ENCODE measurements around the gene BCL3. TPM values are rescaled to one million over a fixed set of nuclear protein-coding genes. Genes with fewer than 3 reads are reported as not detected.

BCL3 gene
- total RNA-seq, 1 experiment from 2014 or later, result 37.9 TPM

- TF ChIP-seq MAX (IDR thresholded peaks at IDR 0.05), result no peak
- TF ChIP-seq ZBTB33 (IDR thresholded peaks at IDR 0.05; ENCODE audit: extremely low read depth, insufficient replicate concordance, low read length), result no peak
- no peak for TF ChIP-seq SP1 (IDR thresholded peaks at IDR 0.05; ENCODE audit: low read depth)
These were observed 47.3 kb upstream of the BCL3 start (continued) for GRCh38 chr19:44701228-44701627.

DNA sequence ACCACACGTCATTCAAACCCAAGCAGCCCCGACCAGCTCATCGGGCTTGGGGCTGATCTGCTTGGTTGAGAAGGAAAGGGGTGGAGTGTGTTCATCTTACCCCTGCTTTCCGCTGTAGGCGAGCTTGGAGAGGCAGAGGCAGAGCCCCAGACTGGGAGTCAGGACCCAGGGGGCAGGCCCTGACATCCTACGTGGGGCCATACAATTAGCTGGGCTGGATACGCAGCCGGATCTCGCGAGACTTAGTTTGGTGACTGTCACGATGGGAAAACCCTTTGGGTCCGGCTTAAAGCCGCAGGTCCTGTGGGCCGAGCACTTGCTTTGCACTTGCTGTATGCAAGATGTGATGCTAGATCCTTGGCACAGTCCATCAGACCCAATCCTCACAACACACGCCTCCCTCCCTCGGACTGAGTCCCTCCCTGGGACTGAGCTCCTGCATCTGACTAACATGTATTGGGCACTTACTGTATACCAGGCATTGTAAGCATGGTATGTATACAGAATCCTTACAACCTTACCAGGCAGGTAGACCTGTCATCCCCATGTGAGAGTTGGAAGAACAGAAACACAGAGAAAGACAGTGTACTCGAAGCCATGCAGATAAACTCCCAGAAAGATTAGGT lies 45.8 kb upstream of the BCL3 start:
- intact Hi-C loops (cut with micrococcal nuclease), result no loop called here
- TF ChIP-seq TCF7L2 (IDR thresholded peaks at IDR 0.05; ENCODE audit: borderline replicate concordance, extremely low read depth, insufficient read depth, insufficient read length), result no peak
- TF ChIP-seq, protein P1, sequence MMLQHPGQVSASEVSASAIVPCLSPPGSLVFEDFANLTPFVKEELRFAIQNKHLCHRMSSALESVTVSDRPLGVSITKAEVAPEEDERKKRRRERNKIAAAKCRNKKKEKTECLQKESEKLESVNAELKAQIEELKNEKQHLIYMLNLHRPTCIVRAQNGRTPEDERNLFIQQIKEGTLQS (IDR thresholded peaks at IDR 0.05), result no peak
- TF ChIP-seq, protein P2, sequence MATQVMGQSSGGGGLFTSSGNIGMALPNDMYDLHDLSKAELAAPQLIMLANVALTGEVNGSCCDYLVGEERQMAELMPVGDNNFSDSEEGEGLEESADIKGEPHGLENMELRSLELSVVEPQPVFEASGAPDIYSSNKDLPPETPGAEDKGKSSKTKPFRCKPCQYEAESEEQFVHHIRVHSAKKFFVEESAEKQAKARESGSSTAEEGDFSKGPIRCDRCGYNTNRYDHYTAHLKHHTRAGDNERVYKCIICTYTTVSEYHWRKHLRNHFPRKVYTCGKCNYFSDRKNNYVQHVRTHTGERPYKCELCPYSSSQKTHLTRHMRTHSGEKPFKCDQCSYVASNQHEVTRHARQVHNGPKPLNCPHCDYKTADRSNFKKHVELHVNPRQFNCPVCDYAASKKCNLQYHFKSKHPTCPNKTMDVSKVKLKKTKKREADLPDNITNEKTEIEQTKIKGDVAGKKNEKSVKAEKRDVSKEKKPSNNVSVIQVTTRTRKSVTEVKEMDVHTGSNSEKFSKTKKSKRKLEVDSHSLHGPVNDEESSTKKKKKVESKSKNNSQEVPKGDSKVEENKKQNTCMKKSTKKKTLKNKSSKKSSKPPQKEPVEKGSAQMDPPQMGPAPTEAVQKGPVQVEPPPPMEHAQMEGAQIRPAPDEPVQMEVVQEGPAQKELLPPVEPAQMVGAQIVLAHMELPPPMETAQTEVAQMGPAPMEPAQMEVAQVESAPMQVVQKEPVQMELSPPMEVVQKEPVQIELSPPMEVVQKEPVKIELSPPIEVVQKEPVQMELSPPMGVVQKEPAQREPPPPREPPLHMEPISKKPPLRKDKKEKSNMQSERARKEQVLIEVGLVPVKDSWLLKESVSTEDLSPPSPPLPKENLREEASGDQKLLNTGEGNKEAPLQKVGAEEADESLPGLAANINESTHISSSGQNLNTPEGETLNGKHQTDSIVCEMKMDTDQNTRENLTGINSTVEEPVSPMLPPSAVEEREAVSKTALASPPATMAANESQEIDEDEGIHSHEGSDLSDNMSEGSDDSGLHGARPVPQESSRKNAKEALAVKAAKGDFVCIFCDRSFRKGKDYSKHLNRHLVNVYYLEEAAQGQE (IDR thresholded peaks at IDR 0.05; ENCODE audit: low read depth), result no peak
- no peaks in the 10 kb centered on the region for H3K36me3 ChIP-seq (ENCODE audit: control insufficient read depth in 1 of 2, insufficient read depth in 2 of 2, low read length in 2 of 2)
- DNase-seq (ENCODE audit: low read depth, low spot score) (no peak), ATAC-seq (no peak)
- RAD21 ChIA-PET (ENCODE audit: low non-redundant PET in 1 of 2, low total read pairs in 2 of 2, uncharacterized antibody in 2 of 2, unreplicated experiment in 2 of 2), result no interaction called here
- no peak overlapping the region for H2AFZ ChIP-seq (ENCODE audit: low read depth, low read length, poor library complexity, severe bottlenecking)
- CTCF ChIA-PET, result interaction anchor here (1.4 kb wide), 1 partner anchor 14 kb away, joined by 5 read pairs; no protein-coding TSS in a partner anchor
- H3K27me3 ChIP-seq (ENCODE audit: insufficient read depth, low read length), result no peaks in the 10 kb centered on the region
- H3K9ac ChIP-seq (ENCODE audit: low read length), result no peak overlapping the region
- no TSS peak for BruUV-seq (replicated peaks)
- no peaks in the 10 kb centered on the region for H3K9me3 ChIP-seq (ENCODE audit: control insufficient read depth in 1 of 2, insufficient read depth in 1 of 2, low read depth in 1 of 2, low read length in 2 of 2)
- no peak overlapping the region for H3K4me3 ChIP-seq (replicated peaks in 1 of 2; ENCODE audit: low read depth in 1 of 2, low read length in 2 of 2)
- H3K9me2 ChIP-seq (ENCODE audit: insufficient read depth), result no peaks in the 10 kb centered on the region
- no peak overlapping the region for H3K27ac ChIP-seq (ENCODE audit: low read depth, low read length)
- H4K20me1 ChIP-seq (ENCODE audit: insufficient read depth), result no peaks in the 10 kb centered on the region
- POLR2A ChIA-PET, result no interaction called here
- H3K4me1 ChIP-seq (ENCODE audit: control insufficient read depth in 1 of 2, insufficient read depth in 2 of 2, low read length in 2 of 2), result peaks cover 0 to 6% of the 10 kb centered on the region in 2 experiments; a peak in 1 of 4 replicates
- no peaks in the 10 kb centered on the region for H3K79me2 ChIP-seq (ENCODE audit: insufficient read depth, low read length)
- H3K4me2 ChIP-seq (ENCODE audit: low read length), result no peak overlapping the region
